ENCODE data around the gene CHST14.

CHST14 gene

DNA sequence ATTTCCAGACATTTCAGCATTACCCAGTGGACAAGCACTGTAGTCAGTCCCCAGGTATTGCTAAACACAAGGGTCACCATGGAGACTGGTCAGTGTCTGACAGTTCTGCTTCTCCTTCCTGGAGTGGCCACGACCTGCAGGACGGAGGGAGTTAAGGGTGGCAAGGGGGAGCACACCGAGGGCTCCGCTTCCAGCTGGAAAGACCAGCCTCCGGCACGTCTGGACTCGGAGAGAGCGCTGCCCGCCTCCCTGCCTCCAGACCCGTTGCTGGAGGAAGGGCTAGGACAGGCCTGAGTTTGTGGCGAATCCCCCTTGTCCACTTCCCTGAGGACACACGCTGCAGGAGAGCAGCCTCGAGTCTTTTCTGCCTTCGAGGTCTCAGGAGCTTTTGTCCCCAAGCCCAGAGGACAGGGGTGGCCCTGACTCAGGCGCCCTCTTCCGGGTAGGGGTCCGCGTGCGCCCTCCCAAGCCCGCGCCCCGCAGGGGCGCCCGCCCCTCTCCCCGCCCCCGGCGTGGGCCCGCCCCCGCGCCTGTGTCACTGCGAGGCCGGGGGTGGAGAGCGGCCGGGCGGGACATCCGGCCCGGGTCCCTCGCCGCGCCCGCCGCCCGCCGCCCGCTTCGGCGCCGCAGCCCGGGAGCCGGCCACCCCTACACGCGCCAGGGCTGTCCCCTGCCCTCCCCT lies at the start of gene CHST14:
CHST14 (plus strand) TSS at position 562 of the 682 bp plus-strand sequence. CDS start 230 bp downstream, outside the sequence.
- DNase-seq (ENCODE audit: low spot score), result peak; percentile 80

- DNase-seq (ENCODE audit: low spot score), result peak; percentile 87
These were observed 49.3 kb upstream of the CHST14 start for GRCh38 chr15:40421246-40422157.

GRCh38 chr15:40424483-40425115 lies 46.2 kb upstream of the CHST14 start:
- DNase-seq (ENCODE audit: low spot score), result no peak

DNA sequence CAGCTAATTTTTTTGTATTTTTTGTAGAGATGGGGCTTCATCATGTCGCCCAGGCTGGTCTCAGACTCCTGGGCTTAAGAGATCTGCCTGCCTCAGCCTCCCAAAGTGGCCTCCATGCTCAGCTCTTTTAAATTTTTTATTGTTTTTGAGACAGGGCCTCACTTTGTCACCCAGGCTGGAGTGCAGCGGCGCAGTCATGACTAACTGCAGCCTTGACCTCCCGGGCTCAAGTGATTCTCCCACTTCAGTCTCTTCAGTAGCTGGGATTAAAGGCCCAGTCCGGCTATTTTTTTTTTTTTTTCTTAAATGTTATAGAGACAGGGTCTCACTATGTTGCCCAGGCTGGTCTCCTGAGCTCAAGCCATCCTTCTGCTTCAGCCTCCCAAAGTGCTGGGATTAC lies 45.1 kb upstream of the CHST14 start:
- DNase-seq (ENCODE audit: low spot score), result no peak

DNA sequence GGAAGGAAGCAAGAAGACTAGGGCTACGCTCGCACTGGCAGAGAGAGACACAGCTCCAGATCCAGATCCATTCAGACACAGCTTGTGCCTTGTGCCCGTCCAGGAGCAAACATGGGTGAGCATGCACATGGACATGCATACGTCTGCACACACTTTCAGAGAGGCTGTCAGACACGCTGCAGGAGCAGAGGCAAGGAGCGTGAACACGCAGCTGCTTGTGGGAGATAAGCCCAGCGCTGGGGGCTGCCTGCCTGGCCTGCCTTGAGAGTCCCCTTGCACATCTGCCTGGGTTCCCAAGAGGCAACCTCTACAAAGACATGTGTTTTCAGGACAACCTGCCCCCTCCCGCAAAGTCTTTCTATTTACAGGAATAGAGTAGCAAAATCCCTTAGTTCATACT lies 43.6 kb upstream of the CHST14 start:
- DNase-seq (ENCODE audit: low spot score), result no peak

- no peak for DNase-seq (ENCODE audit: low spot score)
These were observed 42.6 kb upstream of the CHST14 start for GRCh38 chr15:40428185-40428584.

GRCh38 chr15:40429068-40429710 lies 41.6 kb upstream of the CHST14 start:
- DNase-seq (ENCODE audit: low spot score), result no peak

GRCh38 chr15:40430271-40430805 lies 40.4 kb upstream of the CHST14 start:
- peak; percentile 59 for DNase-seq (ENCODE audit: low spot score)

DNA sequence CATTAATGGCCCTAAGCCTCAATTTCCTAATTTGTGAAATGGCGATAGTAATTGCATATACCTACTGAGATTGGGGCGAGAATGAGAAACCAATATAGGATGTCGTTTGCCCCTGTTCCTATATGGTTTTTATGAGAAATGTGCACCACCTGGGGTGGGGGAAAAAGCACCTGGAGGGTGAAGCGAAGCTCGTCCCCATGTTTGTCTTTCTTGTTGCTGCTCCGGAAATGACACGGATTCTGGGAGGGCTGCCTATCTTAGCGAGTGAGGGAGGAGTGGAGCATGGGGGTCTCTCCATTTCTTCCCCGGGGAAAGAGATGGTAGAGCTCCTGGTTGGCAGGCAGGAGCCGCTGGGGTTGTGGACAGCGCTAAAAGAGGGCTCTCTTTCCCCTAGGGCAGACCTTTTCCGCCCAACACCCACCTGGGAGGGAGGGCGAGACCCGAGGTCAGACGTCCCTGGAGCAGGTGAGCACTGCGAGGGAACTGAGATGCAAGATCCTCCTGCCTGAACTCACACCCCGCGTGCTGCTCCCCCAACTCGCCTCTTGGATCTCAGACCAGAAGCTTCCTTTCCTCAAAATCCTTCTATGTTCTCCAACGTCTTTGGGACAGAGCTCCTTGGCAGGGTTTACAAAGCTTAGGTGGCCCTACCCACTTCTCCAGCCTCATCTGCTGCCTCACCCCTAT lies 35.6 kb upstream of the CHST14 start:
- no peak for DNase-seq (ENCODE audit: low spot score)

- no peak for DNase-seq (ENCODE audit: low spot score)
These were observed 35.1 kb upstream of the CHST14 start for GRCh38 chr15:40435710-40436089.

DNA sequence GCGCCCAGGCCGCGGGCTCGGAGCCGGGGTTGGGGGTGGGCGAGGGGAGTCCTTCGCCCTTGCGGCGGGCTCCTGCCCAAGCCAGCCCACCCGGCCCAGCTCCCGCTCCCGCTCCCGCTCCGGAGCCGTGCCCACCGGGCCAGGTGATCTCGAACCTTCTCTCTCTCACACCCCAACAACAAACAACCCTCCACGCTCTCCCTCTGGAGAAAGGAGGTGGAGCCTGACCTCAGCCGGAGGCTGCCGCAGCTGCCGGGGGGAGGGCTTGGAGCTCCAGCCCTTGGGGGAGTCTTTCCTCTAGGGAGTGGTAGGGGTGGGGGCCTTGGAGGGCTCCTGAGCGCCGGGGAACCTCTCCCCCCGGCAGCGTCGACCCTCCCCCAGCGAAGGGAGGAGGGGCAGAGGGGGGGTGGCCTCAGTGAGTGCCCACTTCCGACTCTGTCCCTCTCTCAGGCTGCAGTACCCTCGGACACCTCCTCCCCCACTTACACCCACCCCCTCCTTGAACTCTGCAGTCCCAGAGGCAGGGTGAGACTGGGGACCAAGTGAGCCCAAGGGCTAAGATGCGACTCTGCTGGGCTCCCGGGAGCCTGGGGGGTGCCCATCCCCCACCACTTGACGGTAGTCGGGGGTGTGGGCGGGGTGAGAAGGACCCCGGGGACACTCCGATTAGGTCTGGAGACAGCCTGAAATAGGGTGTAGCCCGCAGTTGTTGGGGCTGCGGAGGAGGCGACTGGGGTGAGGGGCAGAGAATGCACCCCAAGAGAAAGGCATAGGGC lies 34.5 kb upstream of the CHST14 start:
- no peak for DNase-seq (ENCODE audit: low spot score)

DNA sequence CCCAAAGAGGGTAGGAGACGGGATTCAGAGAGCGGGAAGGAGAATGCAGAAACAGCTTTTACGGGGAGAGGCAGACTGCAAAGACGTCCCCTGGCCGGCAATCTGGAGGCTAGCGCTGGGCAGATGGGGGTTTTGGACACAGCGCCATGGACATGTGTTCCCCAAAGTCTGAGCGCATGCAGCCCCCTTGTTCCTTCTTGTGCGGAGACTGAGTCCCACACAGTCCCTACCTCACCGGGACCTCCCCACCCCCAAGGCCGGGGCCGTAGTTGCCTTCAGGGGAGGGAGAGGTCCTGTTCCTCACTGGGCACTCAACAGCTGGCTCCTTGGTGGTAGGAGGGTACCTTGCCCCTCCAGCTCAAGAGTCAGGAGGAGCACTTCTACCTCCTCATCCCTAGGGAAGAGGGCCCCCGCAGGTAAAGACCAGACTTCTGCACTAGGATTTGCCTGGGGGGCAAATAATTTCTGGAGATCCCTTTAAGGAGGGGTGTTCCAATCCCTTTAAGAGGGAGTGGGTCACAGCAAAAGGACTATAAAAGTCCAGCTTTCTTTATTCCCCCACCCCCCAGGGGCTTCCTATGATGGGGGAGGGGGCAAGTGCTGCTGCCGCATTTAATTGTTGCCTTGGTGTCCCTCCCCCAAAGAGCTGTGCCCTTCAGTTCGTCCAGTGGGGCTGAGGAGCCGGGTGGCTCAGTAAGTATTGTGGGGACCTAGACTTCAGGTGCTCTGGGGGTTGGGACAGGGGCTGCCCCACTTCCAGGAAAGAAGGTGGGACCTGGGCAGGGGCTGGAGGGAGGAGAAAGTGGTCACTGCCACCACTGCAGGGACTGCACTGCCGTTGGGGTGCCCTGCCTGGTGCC lies 33.7 kb upstream of the CHST14 start:
- no peak for DNase-seq (ENCODE audit: low spot score)

GRCh38 chr15:40437752-40438687 lies 32.8 kb upstream of the CHST14 start:
- DNase-seq (ENCODE audit: low spot score), result no peak

DNA sequence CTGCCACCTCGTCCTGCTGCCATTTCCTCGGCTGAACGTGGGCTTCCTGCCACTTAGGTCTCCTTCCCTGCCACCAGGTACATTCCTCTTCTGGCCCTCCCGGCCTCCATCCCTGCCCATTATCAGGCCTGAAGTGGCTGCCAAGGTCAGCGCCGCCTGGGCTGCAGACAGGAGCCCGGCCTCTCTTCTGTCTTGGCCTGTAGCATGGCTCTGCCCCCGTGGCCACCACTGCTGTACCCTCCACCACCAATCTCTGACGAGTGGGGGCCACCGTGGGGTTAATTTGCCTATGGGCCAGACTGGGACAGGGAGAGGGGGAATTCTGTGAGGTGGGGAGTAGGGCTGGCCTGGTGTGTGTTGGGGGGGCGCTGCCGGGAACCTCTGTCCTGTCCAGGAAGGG lies 32.1 kb upstream of the CHST14 start:
- no peak for DNase-seq (ENCODE audit: low spot score)

GRCh38 chr15:40439461-40439959 lies 31.3 kb upstream of the CHST14 start:
- no peak for DNase-seq (ENCODE audit: low spot score)

- peak; percentile 50 for DNase-seq (ENCODE audit: low spot score)
These were observed 30.6 kb upstream of the CHST14 start for GRCh38 chr15:40439960-40440742.

DNA sequence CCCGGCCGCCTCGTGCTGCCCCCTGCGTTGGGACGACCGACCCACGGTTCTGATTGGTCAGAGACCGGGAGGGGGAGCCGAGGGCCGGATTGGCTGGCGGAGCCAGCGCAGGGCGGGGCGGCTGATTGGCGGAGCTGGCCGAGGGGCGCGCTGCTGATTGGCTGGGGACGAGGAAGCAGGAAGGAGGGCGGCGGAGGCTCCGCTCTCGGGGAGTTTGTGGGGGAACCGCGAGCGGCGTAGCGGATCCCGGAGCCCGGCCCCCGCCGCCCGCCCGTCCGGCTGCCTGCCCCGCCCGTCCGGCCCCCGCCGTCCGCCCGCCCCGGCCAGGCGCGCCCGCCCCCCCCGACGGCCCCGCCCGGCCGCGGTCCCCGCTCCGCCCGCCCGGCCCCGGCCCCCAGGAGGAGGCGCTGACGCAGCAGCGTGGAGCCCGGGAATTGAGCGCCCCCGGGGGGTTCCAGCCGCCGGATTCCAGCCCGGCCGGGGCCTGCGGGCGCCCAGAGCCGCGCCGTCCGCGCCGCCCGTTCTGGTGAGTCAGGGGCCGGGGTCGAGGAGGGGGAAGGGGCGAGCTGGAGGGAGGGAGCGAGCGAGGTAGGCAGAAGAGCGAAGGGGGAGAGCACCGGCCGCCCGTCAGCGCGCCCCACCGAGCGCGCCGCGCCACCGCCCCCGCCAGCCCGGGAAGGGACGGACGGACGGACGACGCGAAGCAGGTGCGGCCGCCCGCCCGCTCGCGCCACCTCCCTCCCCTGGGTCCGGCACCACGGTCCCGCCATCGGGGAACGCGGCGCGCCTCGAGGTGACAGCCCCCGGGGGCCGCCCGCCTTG lies 29.8 kb upstream of the CHST14 start, which contains the start of gene BAHD1:
BAHD1 (plus strand) TSS at position 211 of the 822 bp plus-strand sequence. CDS start 17,512 bp downstream, outside the sequence.
- peak; percentile 100 for DNase-seq (ENCODE audit: low spot score)

All from AG08395 (cell line).